ENCODE data around the gene TEC. TPM values are rescaled to one million over a fixed set of nuclear protein-coding genes. Genes with fewer than 3 reads are reported as not detected.

TEC gene
- total RNA-seq, 1 experiment from 2014 or later: 4.5 TPM

GRCh38 chr4:48180234-48180633, 89.4 kb downstream of the TEC start:
- Histone ChIP-seq H3K79me2 (ENCODE audit: insufficient read depth, low read length) (no peaks in the 10 kb centered on the region), H4K20me1 (ENCODE audit: insufficient read depth) (no peaks in the 10 kb centered on the region), H3K36me3 (ENCODE audit: control insufficient read depth in 1 of 2, insufficient read depth in 2 of 2, low read length in 2 of 2) (no peaks in the 10 kb centered on the region), H3K9ac (ENCODE audit: low read length) (no peak overlapping the region), H3K27ac (ENCODE audit: low read depth, low read length) (no peak overlapping the region), H3K4me2 (ENCODE audit: low read length) (no peak overlapping the region), H3K4me3 (replicated peaks in 1 of 2; ENCODE audit: low read depth in 1 of 2, low read length in 2 of 2) (no peak overlapping the region), H3K9me3 (ENCODE audit: control insufficient read depth in 1 of 2, insufficient read depth in 1 of 2, low read depth in 1 of 2, low read length in 2 of 2) (no peaks in the 10 kb centered on the region), H3K9me2 (ENCODE audit: insufficient read depth) (no peaks in the 10 kb centered on the region), H3K27me3 (ENCODE audit: insufficient read depth, low read length) (no peaks in the 10 kb centered on the region), H3K4me1 (ENCODE audit: control insufficient read depth in 1 of 2, insufficient read depth in 2 of 2, low read length in 2 of 2) (peaks cover 12 to 15% of the 10 kb centered on the region in 2 experiments), H2AFZ (ENCODE audit: low read depth, low read length, poor library complexity, severe bottlenecking) (no peak overlapping the region)
- CTCF ChIA-PET: no interaction called here
- RAD21 ChIA-PET (ENCODE audit: low non-redundant PET in 1 of 2, low total read pairs in 2 of 2, uncharacterized antibody in 2 of 2, unreplicated experiment in 2 of 2): no interaction called here
- BruUV-seq (replicated peaks): no TSS peak
- intact Hi-C loops (cut with micrococcal nuclease): no loop called here
- TF ChIP-seq RAD21 (IDR thresholded peaks at IDR 0.05; ENCODE audit: low read depth) (no peak), YY1 (IDR thresholded peaks at IDR 0.05; ENCODE audit: extremely low read depth, insufficient replicate concordance, low read depth, low read length) (no peak), SIN3A (IDR thresholded peaks at IDR 0.05; ENCODE audit: low read depth) (no peak), CTCF (IDR thresholded peaks at IDR 0.05 in 2 of 3, conservative IDR thresholded peaks at IDR 0.05 in 1 of 3; ENCODE audit: borderline replicate concordance in 1 of 3, insufficient read depth in 1 of 3, low read depth in 2 of 3, low read length in 2 of 3) (no peak), ZNF274 (IDR thresholded peaks at IDR 0.05; ENCODE audit: low read depth, low read length) (no peak), JUND (IDR thresholded peaks at IDR 0.05) (no peak), EGR1 (IDR thresholded peaks at IDR 0.05; ENCODE audit: low read depth) (no peak), ZFX (IDR thresholded peaks at IDR 0.05) (no peak), CBX3 (IDR thresholded peaks at IDR 0.05; ENCODE audit: low read depth) (no peak), POLR2A (IDR thresholded peaks at IDR 0.05; ENCODE audit: borderline replicate concordance, extremely low read depth, insufficient read depth, insufficient read length) (no peak), EZH2 (IDR thresholded peaks at IDR 0.05) (no peak), ELF1 (IDR thresholded peaks at IDR 0.05; ENCODE audit: borderline replicate concordance, low read depth) (no peak), FOSL1 (IDR thresholded peaks at IDR 0.05; ENCODE audit: low read depth) (no peak)
- TF ChIP-seq, protein P1, sequence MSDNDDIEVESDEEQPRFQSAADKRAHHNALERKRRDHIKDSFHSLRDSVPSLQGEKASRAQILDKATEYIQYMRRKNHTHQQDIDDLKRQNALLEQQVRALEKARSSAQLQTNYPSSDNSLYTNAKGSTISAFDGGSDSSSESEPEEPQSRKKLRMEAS (IDR thresholded peaks at IDR 0.05): no peak
- POLR2A ChIA-PET: no interaction called here
- DNase-seq (ENCODE audit: low read depth, low spot score) (no peak), ATAC-seq (no peak)
